ENCODE data around the gene TTC23L.
"Not testable (repeated sequence)": the region's sequence is repeated elsewhere in the genome, so short reads cannot be mapped to it uniquely, and the experiment has no call there.

TTC23L gene

GRCh38 chr5:34918025-34918424 is 79.1 kb downstream of the TTC23L start:
- FAIRE-seq (no peak), DNase-seq (ENCODE audit: low spot score) (no peak)

- FAIRE-seq (no peak), DNase-seq (ENCODE audit: low spot score) (no peak)
Observed at GRCh38 chr5:34919077-34919476, 80.1 kb downstream of the TTC23L start.

GRCh38 chr5:34923256-34923655 is 84.3 kb downstream of the TTC23L start:
- not testable (repeated sequence) for DNase-seq (ENCODE audit: low spot score); FAIRE-seq

GRCh38 chr5:34923694-34924461 is 84.9 kb downstream of the TTC23L start:
- DNase-seq (ENCODE audit: low spot score) (peak; percentile 72), FAIRE-seq (no peak)

- no peak for DNase-seq (ENCODE audit: low spot score)
- no peak for FAIRE-seq
Observed at GRCh38 chr5:34924462-34924765, 85.5 kb downstream of the TTC23L start.

GRCh38 chr5:34926318-34926888 is 87.4 kb downstream of the TTC23L start:
- FAIRE-seq = no peak
- DNase-seq (ENCODE audit: low spot score) = no peak

- DNase-seq (ENCODE audit: low spot score) (no peak), FAIRE-seq (no peak)
Observed at GRCh38 chr5:34927785-34928184, 88.8 kb downstream of the TTC23L start.

- no peak for FAIRE-seq
- DNase-seq (ENCODE audit: low spot score) = no peak
Observed at GRCh38 chr5:34928267-34928666, 89.3 kb downstream of the TTC23L start.

GRCh38 chr5:34929134-34929719 is 90.3 kb downstream of the TTC23L start, which contains the start of gene DNAJC21:
Gene DNAJC21 (plus strand): TSS chr5:34929559. CDS start chr5:34929820, 261 bp downstream.
- FAIRE-seq (peak; percentile 97), DNase-seq (ENCODE audit: low spot score) (peak; percentile 100)

GRCh38 chr5:34929720-34930461 is 90.9 kb downstream of the TTC23L start:
- DNase-seq (ENCODE audit: low spot score) (peak; percentile 92), FAIRE-seq (no peak)

GRCh38 chr5:34930462-34930844 is 91.5 kb downstream of the TTC23L start:
- FAIRE-seq (no peak), DNase-seq (ENCODE audit: low spot score) (no peak)

- no peak for FAIRE-seq
Observed at GRCh38 chr5:34930870-34931269, 91.9 kb downstream of the TTC23L start.

GRCh38 chr5:34932947-34933346 is 94.0 kb downstream of the TTC23L start:
- no peak for FAIRE-seq

More at GRCh38 chr5:34930870-34931269, 91.9 kb downstream of the TTC23L start:
- no peak for DNase-seq (ENCODE audit: low spot score)

GRCh38 chr5:34941936-34942335 is 103.0 kb downstream of the TTC23L start:
- no peak for FAIRE-seq
- DNase-seq (ENCODE audit: low spot score) = no peak

More at GRCh38 chr5:34932947-34933346, 94.0 kb downstream of the TTC23L start:
- no peak for DNase-seq (ENCODE audit: low spot score)

- DNase-seq (ENCODE audit: low spot score) (no peak), FAIRE-seq (no peak)
Observed at GRCh38 chr5:34944044-34944443, 105.1 kb downstream of the TTC23L start.

GRCh38 chr5:34944460-34945047 is 105.6 kb downstream of the TTC23L start:
- no peak for FAIRE-seq
- DNase-seq (ENCODE audit: low spot score) = no peak
